ENCODE measurements around the gene XRCC3. TPM values are rescaled to one million over a fixed set of nuclear protein-coding genes. Genes with fewer than 3 reads are reported as not detected.

XRCC3 gene
- total and polyA plus RNA-seq, 4 donors: 1.7 to 14.1 (median 2.8) TPM

DNA sequence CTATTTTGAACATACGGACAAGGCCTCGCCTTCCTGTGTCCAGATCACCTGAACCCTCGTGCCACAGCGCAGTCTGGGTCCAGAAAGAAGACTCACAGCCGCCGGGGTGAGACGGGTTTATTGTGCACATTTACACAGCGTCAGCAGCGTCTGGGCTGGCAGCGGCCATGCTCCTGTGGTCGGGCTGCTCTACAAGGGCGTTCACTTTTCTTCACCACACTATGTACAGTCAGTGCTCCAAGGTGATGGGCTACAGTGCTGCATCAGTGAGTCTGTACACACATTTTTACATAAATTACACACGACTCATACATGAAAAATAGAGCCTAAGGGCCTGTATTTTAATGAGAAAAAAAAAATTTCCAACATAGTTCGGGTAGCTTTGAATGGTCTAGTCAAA, 18.4 kb upstream of the XRCC3 start:
- no peak overlapping the region for H3K9ac ChIP-seq (ENCODE audit: low read depth in 1 of 2, low read length in 2 of 2)
- no peak for DNase-seq (ENCODE audit: low spot score)
- peaks cover 4 to 38% (median 22%) of the 10 kb centered on the region in 4 donors for H3K36me3 ChIP-seq (ENCODE audit: control insufficient read depth in 4 of 4, insufficient read depth in 3 of 4, low read depth in 1 of 4, low read length in 3 of 4)
- whole genome bisulfite sequencing: 94% methylated on average over 14 of the region's 14 CpGs
- TF ChIP-seq, protein P1, sequence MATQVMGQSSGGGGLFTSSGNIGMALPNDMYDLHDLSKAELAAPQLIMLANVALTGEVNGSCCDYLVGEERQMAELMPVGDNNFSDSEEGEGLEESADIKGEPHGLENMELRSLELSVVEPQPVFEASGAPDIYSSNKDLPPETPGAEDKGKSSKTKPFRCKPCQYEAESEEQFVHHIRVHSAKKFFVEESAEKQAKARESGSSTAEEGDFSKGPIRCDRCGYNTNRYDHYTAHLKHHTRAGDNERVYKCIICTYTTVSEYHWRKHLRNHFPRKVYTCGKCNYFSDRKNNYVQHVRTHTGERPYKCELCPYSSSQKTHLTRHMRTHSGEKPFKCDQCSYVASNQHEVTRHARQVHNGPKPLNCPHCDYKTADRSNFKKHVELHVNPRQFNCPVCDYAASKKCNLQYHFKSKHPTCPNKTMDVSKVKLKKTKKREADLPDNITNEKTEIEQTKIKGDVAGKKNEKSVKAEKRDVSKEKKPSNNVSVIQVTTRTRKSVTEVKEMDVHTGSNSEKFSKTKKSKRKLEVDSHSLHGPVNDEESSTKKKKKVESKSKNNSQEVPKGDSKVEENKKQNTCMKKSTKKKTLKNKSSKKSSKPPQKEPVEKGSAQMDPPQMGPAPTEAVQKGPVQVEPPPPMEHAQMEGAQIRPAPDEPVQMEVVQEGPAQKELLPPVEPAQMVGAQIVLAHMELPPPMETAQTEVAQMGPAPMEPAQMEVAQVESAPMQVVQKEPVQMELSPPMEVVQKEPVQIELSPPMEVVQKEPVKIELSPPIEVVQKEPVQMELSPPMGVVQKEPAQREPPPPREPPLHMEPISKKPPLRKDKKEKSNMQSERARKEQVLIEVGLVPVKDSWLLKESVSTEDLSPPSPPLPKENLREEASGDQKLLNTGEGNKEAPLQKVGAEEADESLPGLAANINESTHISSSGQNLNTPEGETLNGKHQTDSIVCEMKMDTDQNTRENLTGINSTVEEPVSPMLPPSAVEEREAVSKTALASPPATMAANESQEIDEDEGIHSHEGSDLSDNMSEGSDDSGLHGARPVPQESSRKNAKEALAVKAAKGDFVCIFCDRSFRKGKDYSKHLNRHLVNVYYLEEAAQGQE (IDR thresholded peaks at IDR 0.05): no peak
- TF ChIP-seq SP1 (IDR thresholded peaks at IDR 0.05): no peak
- TF ChIP-seq, protein P2, sequence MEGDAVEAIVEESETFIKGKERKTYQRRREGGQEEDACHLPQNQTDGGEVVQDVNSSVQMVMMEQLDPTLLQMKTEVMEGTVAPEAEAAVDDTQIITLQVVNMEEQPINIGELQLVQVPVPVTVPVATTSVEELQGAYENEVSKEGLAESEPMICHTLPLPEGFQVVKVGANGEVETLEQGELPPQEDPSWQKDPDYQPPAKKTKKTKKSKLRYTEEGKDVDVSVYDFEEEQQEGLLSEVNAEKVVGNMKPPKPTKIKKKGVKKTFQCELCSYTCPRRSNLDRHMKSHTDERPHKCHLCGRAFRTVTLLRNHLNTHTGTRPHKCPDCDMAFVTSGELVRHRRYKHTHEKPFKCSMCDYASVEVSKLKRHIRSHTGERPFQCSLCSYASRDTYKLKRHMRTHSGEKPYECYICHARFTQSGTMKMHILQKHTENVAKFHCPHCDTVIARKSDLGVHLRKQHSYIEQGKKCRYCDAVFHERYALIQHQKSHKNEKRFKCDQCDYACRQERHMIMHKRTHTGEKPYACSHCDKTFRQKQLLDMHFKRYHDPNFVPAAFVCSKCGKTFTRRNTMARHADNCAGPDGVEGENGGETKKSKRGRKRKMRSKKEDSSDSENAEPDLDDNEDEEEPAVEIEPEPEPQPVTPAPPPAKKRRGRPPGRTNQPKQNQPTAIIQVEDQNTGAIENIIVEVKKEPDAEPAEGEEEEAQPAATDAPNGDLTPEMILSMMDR (IDR thresholded peaks at IDR 0.05; ENCODE audit: low read depth, low read length, missing input control): no peak
- H3K4me3 ChIP-seq (ENCODE audit: low read depth in 1 of 3, low read length in 3 of 3): no peak overlapping the region
- no peak overlapping the region for H3K27ac ChIP-seq (ENCODE audit: low read depth in 1 of 2, low read length in 2 of 2)
- no peaks in the 10 kb centered on the region for H3K27me3 ChIP-seq (ENCODE audit: control insufficient read depth in 4 of 4, insufficient read depth in 4 of 4, low read length in 3 of 4)
- no peaks in the 10 kb centered on the region for H3K9me3 ChIP-seq (ENCODE audit: control insufficient read depth in 4 of 4, low read length in 3 of 4)
- peaks cover 0 to 13% (median 7%) of the 10 kb centered on the region in 4 donors for H3K4me1 ChIP-seq (ENCODE audit: control insufficient read depth in 4 of 4, insufficient read depth in 4 of 4, low read length in 3 of 4)

DNA sequence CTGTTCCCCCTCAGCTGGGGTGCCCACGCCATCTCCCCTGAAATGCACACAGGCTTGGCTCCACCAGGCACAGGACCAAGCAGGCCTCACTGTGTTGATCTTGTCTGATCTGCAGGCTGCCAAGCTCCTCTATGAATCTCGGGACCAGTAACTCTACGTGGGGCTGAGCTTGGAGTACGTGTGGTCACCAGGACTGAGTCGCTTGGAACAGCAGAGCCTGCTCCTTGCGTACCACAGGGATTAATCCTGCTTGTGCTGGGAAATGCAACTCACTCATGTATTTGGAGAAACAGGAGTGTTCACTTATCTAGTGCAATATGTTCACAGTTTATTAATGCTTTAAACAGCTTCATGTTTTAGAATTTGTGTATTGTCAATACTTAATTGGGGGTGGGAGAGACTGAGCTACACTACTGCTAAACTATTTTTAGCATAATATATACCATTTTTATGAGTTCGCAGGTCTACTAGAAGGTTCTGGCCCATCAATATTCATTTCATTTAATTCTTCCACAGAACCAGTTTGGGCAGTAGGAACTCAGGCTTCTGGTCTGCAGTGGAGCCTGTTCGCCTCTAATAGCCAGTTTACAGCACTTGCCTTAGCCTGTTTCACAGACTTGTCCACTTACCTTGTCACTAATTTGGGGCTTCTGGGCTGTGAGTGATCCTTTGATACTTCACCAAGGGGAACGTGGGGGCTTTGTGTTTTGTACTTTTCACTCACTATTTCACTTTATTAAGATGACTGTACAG, 17.8 kb upstream of the XRCC3 start:
- Histone ChIP-seq H3K9ac (ENCODE audit: low read depth in 1 of 2, low read length in 2 of 2) (no peak overlapping the region), H3K4me1 (ENCODE audit: control insufficient read depth in 4 of 4, insufficient read depth in 4 of 4, low read length in 3 of 4) (peaks cover 0 to 13% (median 7%) of the 10 kb centered on the region in 4 donors), H3K27ac (ENCODE audit: low read depth in 1 of 2, low read length in 2 of 2) (no peak overlapping the region), H3K36me3 (ENCODE audit: control insufficient read depth in 4 of 4, insufficient read depth in 3 of 4, low read depth in 1 of 4, low read length in 3 of 4) (peaks cover 4 to 32% (median 18%) of the 10 kb centered on the region in 4 donors), H3K27me3 (ENCODE audit: control insufficient read depth in 4 of 4, insufficient read depth in 4 of 4, low read length in 3 of 4) (no peaks in the 10 kb centered on the region), H3K9me3 (ENCODE audit: control insufficient read depth in 4 of 4, low read length in 3 of 4) (no peaks in the 10 kb centered on the region), H3K4me3 (ENCODE audit: low read depth in 1 of 3, low read length in 3 of 3) (no peak overlapping the region)
- WGBS: 94% methylated on average over 9 of the region's 9 CpGs
- DNase-seq (ENCODE audit: low spot score): no peak
- TF ChIP-seq SP1 (IDR thresholded peaks at IDR 0.05) (no peak), TAF1 (conservative IDR thresholded peaks at IDR 0.05) (no peak), FOXA1 (IDR thresholded peaks at IDR 0.05) (no peak), HNF4A (conservative IDR thresholded peaks at IDR 0.05) (no peak), EGR1 (IDR thresholded peaks at IDR 0.05; ENCODE audit: low read depth in 2 of 2) (no peak), HNF4G (IDR thresholded peaks at IDR 0.05) (no peak), YY1 (IDR thresholded peaks at IDR 0.05) (no peak), NR2F2 (IDR thresholded peaks at IDR 0.05) (no peak), JUND (IDR thresholded peaks at IDR 0.05) (no peak), RXRA (IDR thresholded peaks at IDR 0.05) (no peak), GABPA (IDR thresholded peaks at IDR 0.05 in 1 of 2, conservative IDR thresholded peaks at IDR 0.05 in 1 of 2) (no peak), FOXA2 (IDR thresholded peaks at IDR 0.05) (no peak)
- TF ChIP-seq, protein P3, sequence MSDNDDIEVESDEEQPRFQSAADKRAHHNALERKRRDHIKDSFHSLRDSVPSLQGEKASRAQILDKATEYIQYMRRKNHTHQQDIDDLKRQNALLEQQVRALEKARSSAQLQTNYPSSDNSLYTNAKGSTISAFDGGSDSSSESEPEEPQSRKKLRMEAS (IDR thresholded peaks at IDR 0.05): no peak
- TF ChIP-seq, protein P1 (IDR thresholded peaks at IDR 0.05): no peak
- TF ChIP-seq, protein P4, sequence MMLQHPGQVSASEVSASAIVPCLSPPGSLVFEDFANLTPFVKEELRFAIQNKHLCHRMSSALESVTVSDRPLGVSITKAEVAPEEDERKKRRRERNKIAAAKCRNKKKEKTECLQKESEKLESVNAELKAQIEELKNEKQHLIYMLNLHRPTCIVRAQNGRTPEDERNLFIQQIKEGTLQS (IDR thresholded peaks at IDR 0.05): no peak
- TF ChIP-seq, protein P5, sequence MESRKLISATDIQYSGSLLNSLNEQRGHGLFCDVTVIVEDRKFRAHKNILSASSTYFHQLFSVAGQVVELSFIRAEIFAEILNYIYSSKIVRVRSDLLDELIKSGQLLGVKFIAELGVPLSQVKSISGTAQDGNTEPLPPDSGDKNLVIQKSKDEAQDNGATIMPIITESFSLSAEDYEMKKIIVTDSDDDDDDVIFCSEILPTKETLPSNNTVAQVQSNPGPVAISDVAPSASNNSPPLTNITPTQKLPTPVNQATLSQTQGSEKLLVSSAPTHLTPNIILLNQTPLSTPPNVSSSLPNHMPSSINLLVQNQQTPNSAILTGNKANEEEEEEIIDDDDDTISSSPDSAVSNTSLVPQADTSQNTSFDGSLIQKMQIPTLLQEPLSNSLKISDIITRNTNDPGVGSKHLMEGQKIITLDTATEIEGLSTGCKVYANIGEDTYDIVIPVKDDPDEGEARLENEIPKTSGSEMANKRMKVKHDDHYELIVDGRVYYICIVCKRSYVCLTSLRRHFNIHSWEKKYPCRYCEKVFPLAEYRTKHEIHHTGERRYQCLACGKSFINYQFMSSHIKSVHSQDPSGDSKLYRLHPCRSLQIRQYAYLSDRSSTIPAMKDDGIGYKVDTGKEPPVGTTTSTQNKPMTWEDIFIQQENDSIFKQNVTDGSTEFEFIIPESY (IDR thresholded peaks at IDR 0.05): no peak
- TF ChIP-seq, protein P2 (IDR thresholded peaks at IDR 0.05; ENCODE audit: low read depth, low read length, missing input control): no peak

Data from liver (tissue), 9 donors.